Measurements from ENCODE around the gene SLC28A3.

The SLC28A3 gene

GRCh38 chr9:84294241-84294950, 46.2 kb downstream of the SLC28A3 start:
- no peak for DNase-seq

- peak; percentile 9 for DNase-seq
Measured at GRCh38 chr9:84293001-84293798, 47.4 kb downstream of the SLC28A3 start.

- DNase-seq, result no peak
Measured at GRCh38 chr9:84285381-84285780, 55.2 kb downstream of the SLC28A3 start.

GRCh38 chr9:84283946-84284345, 56.6 kb downstream of the SLC28A3 start:
- no peak for DNase-seq

- no peak for DNase-seq
Measured at GRCh38 chr9:84278130-84278529, 62.4 kb downstream of the SLC28A3 start.

- no peak for DNase-seq
Measured at GRCh38 chr9:84277646-84278045, 62.9 kb downstream of the SLC28A3 start.

GRCh38 chr9:84276741-84277140, 63.8 kb downstream of the SLC28A3 start:
- no peak for DNase-seq

GRCh38 chr9:84271921-84272556, 68.5 kb downstream of the SLC28A3 start:
- no peak for DNase-seq

- DNase-seq, result peak; percentile 66
Measured at GRCh38 chr9:84271531-84271900, 69.0 kb downstream of the SLC28A3 start.

GRCh38 chr9:84270847-84271530, 69.6 kb downstream of the SLC28A3 start:
- DNase-seq, result no peak

GRCh38 chr9:84266087-84266561, 74.4 kb downstream of the SLC28A3 start:
- peak; percentile 5 for DNase-seq

GRCh38 chr9:84264307-84265029, 76.1 kb downstream of the SLC28A3 start:
- no peak for DNase-seq

- DNase-seq, result peak; percentile 70
Measured at GRCh38 chr9:84261070-84261746, 79.3 kb downstream of the SLC28A3 start.

GRCh38 chr9:84258371-84258770, 82.2 kb downstream of the SLC28A3 start:
- DNase-seq, result no peak

- no peak for DNase-seq
Measured at GRCh38 chr9:84255696-84256095, 84.9 kb downstream of the SLC28A3 start.

- DNase-seq, result no peak
Measured at GRCh38 chr9:84254972-84255371, 85.6 kb downstream of the SLC28A3 start.

- DNase-seq, result no peak
Measured at GRCh38 chr9:84251921-84252320, 88.6 kb downstream of the SLC28A3 start.

GRCh38 chr9:84241817-84242373, 98.7 kb downstream of the SLC28A3 start:
- DNase-seq, result no peak

GRCh38 chr9:84239343-84239742, 101.2 kb downstream of the SLC28A3 start:
- no peak for DNase-seq

GRCh38 chr9:84238652-84239051, 101.9 kb downstream of the SLC28A3 start:
- peak; percentile 3 for DNase-seq

- no peak for DNase-seq
Measured at GRCh38 chr9:84235511-84235910, 105.0 kb downstream of the SLC28A3 start.

Measured in stimulated activated CD4-positive, alpha-beta T cell treated with anti-CD3 and anti-CD28 coated beads, Interleukin-15, amount 100 ng/mL, for 24 hours (primary cell).